GM18870 (cell line): ENCODE data around the gene MORN3.
"Not testable (repeated sequence)": the region's sequence is repeated elsewhere in the genome, so short reads cannot be mapped to it uniquely, and the experiment has no call there.

Source experiments
- ATAC-seq: cut with Tn5 transposase; IDR thresholded peaks from one replicate; pipeline ENCODE4 v1.9.1; 2021; ENCODE audit warnings: moderate library complexity; ENCODE audit not compliant: unreplicated experiment

MORN3 gene

GRCh38 chr12:121669521-121669900 is at the start of gene MORN3:
MORN3 (minus strand) TSS chr12:121669654; CDS start chr12:121669483, 171 bp downstream.
- ATAC-seq, result no peak

- ATAC-seq, result no peak
These were observed 49.3 kb upstream of the MORN3 start for GRCh38 chr12:121718653-121719239.

GRCh38 chr12:121717041-121717699 is 47.7 kb upstream of the MORN3 start:
- ATAC-seq, result no peak

- no peak for ATAC-seq
These were observed 46.5 kb upstream of the MORN3 start for GRCh38 chr12:121715862-121716435.

GRCh38 chr12:121715055-121715454 is 45.6 kb upstream of the MORN3 start:
- not testable (repeated sequence) for ATAC-seq

- ATAC-seq, result no peak
These were observed 44.3 kb upstream of the MORN3 start for GRCh38 chr12:121713793-121714192.

GRCh38 chr12:121713257-121713777 is 43.9 kb upstream of the MORN3 start:
- no peak for ATAC-seq

GRCh38 chr12:121712461-121713256 is 43.2 kb upstream of the MORN3 start, which contains the start of gene TMEM120B:
TMEM120B (plus strand) TSS chr12:121712752; CDS start chr12:121712896, 144 bp downstream.
- no peak for ATAC-seq

GRCh38 chr12:121712190-121712460 is 42.7 kb upstream of the MORN3 start:
- ATAC-seq, result no peak

GRCh38 chr12:121711361-121712189 is 42.1 kb upstream of the MORN3 start:
- no peak for ATAC-seq

GRCh38 chr12:121709478-121709961 is 40.1 kb upstream of the MORN3 start:
- no peak for ATAC-seq

- ATAC-seq, result not testable (repeated sequence)
These were observed 39.6 kb upstream of the MORN3 start for GRCh38 chr12:121709064-121709424.

GRCh38 chr12:121708313-121709063 is 39.0 kb upstream of the MORN3 start:
- ATAC-seq, result no peak

GRCh38 chr12:121705514-121705913 is 36.1 kb upstream of the MORN3 start:
- no peak for ATAC-seq

GRCh38 chr12:121702944-121703343 is 33.5 kb upstream of the MORN3 start:
- no peak for ATAC-seq

GRCh38 chr12:121701667-121702277 is 32.3 kb upstream of the MORN3 start:
- no peak for ATAC-seq

GRCh38 chr12:121697861-121698260 is 28.4 kb upstream of the MORN3 start:
- ATAC-seq, result not testable (repeated sequence)

- no peak for ATAC-seq
These were observed 27.7 kb upstream of the MORN3 start for GRCh38 chr12:121697093-121697698.

GRCh38 chr12:121693155-121693687 is 23.8 kb upstream of the MORN3 start:
- no peak for ATAC-seq
